IMR-90 (cell line): ENCODE results near the gene GATA5. TPM values are rescaled to one million over a fixed set of nuclear protein-coding genes. Genes with fewer than 3 reads are reported as not detected.

ENCODE experiments used
- ATAC-seq: fragments of 200-7000 bp; cut with Tn5 transposase; 2 replicates; pipeline ENCODE4 v1.9.1; 2020; ENCODE audit warnings: low read depth, mild to moderate bottlenecking, moderate library complexity
- BruUV-seq: library from RNA; stranded (reverse); fragments of 400-500 nt; replicated peaks from 2 replicates; lab custom pipeline; 2021; lab: Mats Ljungman, UMichigan
- CTCF ChIA-PET: fragments of 300-600 bp; formaldehyde crosslinking; extraction: SDS; loops from one replicate; lab custom pipeline; 2021; ENCODE audit warnings: antibody characterized with exemption; lab: Yijun Ruan, JAX
- POLR2A ChIA-PET: fragments of 300-600 bp; sonication (Branson Sonifier 250); formaldehyde crosslinking; loops from one replicate; lab custom pipeline; 2022; ENCODE audit warnings: antibody characterized with exemption; ENCODE audit not compliant: unreplicated experiment; lab: Charles Lee
- DNase-seq: peaks from one replicate; pipeline ENCODE4 v3.0.0; 2013
- H2AFZ ChIP-seq: replicated peaks from 2 replicates; pipeline ENCODE3; 2013; ENCODE audit warnings: low read length, mild to moderate bottlenecking; ENCODE audit not compliant: poor library complexity
- H2AK5ac ChIP-seq: 2 replicates; pipeline ENCODE4 v1.6.1; 2013; ENCODE audit warnings: low read depth, low read length, inconsistent platforms
- H2AK9ac ChIP-seq: replicated peaks from 2 replicates; pipeline ENCODE3; 2013; ENCODE audit warnings: mild to moderate bottlenecking, low read depth, low read length, moderate library complexity; ENCODE audit not compliant: poor library complexity
- H2BK120ac ChIP-seq: 2 replicates; pipeline ENCODE4 v1.6.1; 2013; ENCODE audit warnings: low read depth, low read length, inconsistent platforms
- H2BK15ac ChIP-seq: 3 replicates; pipeline ENCODE4 v1.6.1; 2013; ENCODE audit warnings: low read depth, low read length, inconsistent platforms
- H2BK20ac ChIP-seq: 2 replicates; pipeline ENCODE4 v1.6.1; 2013; ENCODE audit warnings: low read depth, mild to moderate bottlenecking, inconsistent platforms, low read length, moderate library complexity
- H2BK5ac ChIP-seq: 2 replicates; pipeline ENCODE4 v1.6.1; 2013; ENCODE audit warnings: mild to moderate bottlenecking, low read depth, low read length, inconsistent platforms; ENCODE audit not compliant: poor library complexity, severe bottlenecking
- H3K14ac ChIP-seq: replicated peaks from 2 replicates; pipeline ENCODE4 v1.6.1; 2013; ENCODE audit warnings: low read depth, low read length, inconsistent platforms
- H3K18ac ChIP-seq: 2 replicates; pipeline ENCODE4 v1.6.1; 2013; ENCODE audit warnings: low read depth, low read length, control low read depth
- H3K23ac ChIP-seq: 2 replicates; pipeline ENCODE4 v1.6.1; 2013; ENCODE audit warnings: low read depth, low read length, inconsistent platforms
- H3K27ac ChIP-seq: 2 replicates; pipeline ENCODE4 v1.5.1; 2013; ENCODE audit warnings: mild to moderate bottlenecking, control low read depth, low read length; ENCODE audit not compliant: insufficient read depth
- H3K27me3 ChIP-seq: 2 replicates; pipeline ENCODE4 v1.6.1; 2013; ENCODE audit warnings: low read length; ENCODE audit not compliant: control insufficient read depth, insufficient read depth
- H3K36me3 ChIP-seq: 2 replicates; pipeline ENCODE4 v1.6.1; 2013; ENCODE audit warnings: low read length, mixed read lengths; ENCODE audit not compliant: control insufficient read depth, insufficient read depth
- H3K4ac ChIP-seq: 2 replicates; pipeline ENCODE4 v1.6.1; 2013; ENCODE audit warnings: low read depth, low read length, inconsistent platforms
- H3K4me1 ChIP-seq: 2 replicates; pipeline ENCODE4 v1.6.1; 2013; ENCODE audit warnings: low read length, mixed read lengths; ENCODE audit not compliant: control insufficient read depth, insufficient read depth
- H3K4me2 ChIP-seq: 2 replicates; pipeline ENCODE4 v1.6.1; 2013; ENCODE audit warnings: low read depth, mild to moderate bottlenecking, control low read depth, low read length, moderate library complexity
- H3K4me3 ChIP-seq: 2 replicates; pipeline ENCODE4 v1.5.1; 2013; ENCODE audit warnings: low read depth, mild to moderate bottlenecking, control low read depth, low read length, moderate library complexity; ENCODE audit not compliant: insufficient read depth
- H3K56ac ChIP-seq: 2 replicates; pipeline ENCODE4 v1.6.1; 2013; ENCODE audit warnings: low read length, inconsistent platforms; ENCODE audit not compliant: insufficient read depth; ENCODE audit errors: extremely low read depth
- H3K79me1 ChIP-seq, 2 experiments: 2 replicates each; pipeline ENCODE4 v1.6.1; 2013; ENCODE audit warnings: low read length in 2 of 2, inconsistent platforms in 1 of 2, low read depth in 1 of 2
- H3K9ac ChIP-seq: 2 replicates; pipeline ENCODE4 v1.6.1; 2013; ENCODE audit warnings: low read depth, low read length, control low read depth
- H3K9me1 ChIP-seq: 2 replicates; pipeline ENCODE4 v1.6.1; 2013; ENCODE audit warnings: low read length, inconsistent platforms; ENCODE audit not compliant: insufficient read depth
- H3K9me3 ChIP-seq: 2 replicates; pipeline ENCODE4 v1.6.1; 2013; ENCODE audit warnings: low read length; ENCODE audit not compliant: control insufficient read depth, insufficient read depth
- H4K20me1 ChIP-seq: 2 replicates; pipeline ENCODE4 v1.6.1; 2013; ENCODE audit warnings: low read length, inconsistent platforms; ENCODE audit not compliant: insufficient read depth
- H4K5ac ChIP-seq: 2 replicates; pipeline ENCODE4 v1.6.1; 2013; ENCODE audit warnings: mild to moderate bottlenecking, low read depth, low read length, control low read depth
- H4K8ac ChIP-seq, 2 experiments: 2 replicates each; pipeline ENCODE4 v1.6.1; 2013; ENCODE audit warnings: low read depth in 2 of 2, low read length in 2 of 2, control low read depth in 1 of 2, inconsistent platforms in 1 of 2
- H4K91ac ChIP-seq: 2 replicates; pipeline ENCODE4 v1.6.1; 2013; ENCODE audit warnings: low read depth, low read length, inconsistent platforms; ENCODE audit not compliant: insufficient read depth
- BHLHE40 ChIP-seq: fragments of 150-350 bp; IDR thresholded peaks from 2 replicates; pipeline ENCODE4 v1.6.1; 2016; ENCODE audit warnings: mild to moderate bottlenecking, low read depth, low read length
- CHD1 ChIP-seq: IDR thresholded peaks from 2 replicates; pipeline ENCODE4 v1.6.1; 2012; ENCODE audit warnings: low read depth, low read length, improper control_type of control experiment
- CTCF ChIP-seq: conservative IDR thresholded peaks from 2 replicates; pipeline ENCODE4 v1.5.1; 2012; ENCODE audit warnings: mild to moderate bottlenecking, low read depth, low read length, improper control_type of control experiment
- ELK1 ChIP-seq: fragments of 150-350 bp; IDR thresholded peaks from 2 replicates; pipeline ENCODE4 v1.6.1; 2016; ENCODE audit warnings: low read depth, mild to moderate bottlenecking, low read length, moderate library complexity, borderline replicate concordance
- FOS ChIP-seq: fragments of 150-350 bp; IDR thresholded peaks from 2 replicates; pipeline ENCODE4 v1.6.1; 2016; ENCODE audit warnings: low read depth, low read length
- MAFK ChIP-seq: IDR thresholded peaks from 2 replicates; pipeline ENCODE4 v1.6.1; 2012; ENCODE audit warnings: low read depth, low read length, improper control_type of control experiment
- MAZ ChIP-seq: IDR thresholded peaks from 2 replicates; pipeline ENCODE4 v1.6.1; 2012; ENCODE audit warnings: low read depth, mild to moderate bottlenecking, low read length, improper control_type of control experiment, moderate library complexity, borderline replicate concordance
- MXI1 ChIP-seq: IDR thresholded peaks from 2 replicates; pipeline ENCODE4 v1.6.1; 2012; ENCODE audit warnings: low read depth, mild to moderate bottlenecking, low read length, moderate library complexity, borderline replicate concordance
- POLR2A ChIP-seq: IDR thresholded peaks from 2 replicates; pipeline ENCODE4 v1.6.1; 2012; ENCODE audit warnings: mild to moderate bottlenecking, low read depth, low read length
- RAD21 ChIP-seq: IDR thresholded peaks from 2 replicates; pipeline ENCODE4 v1.6.1; 2012; ENCODE audit warnings: low read length, improper control_type of control experiment
- RCOR1 ChIP-seq: IDR thresholded peaks from 2 replicates; pipeline ENCODE4 v1.6.1; 2012; ENCODE audit warnings: mild to moderate bottlenecking, low read length, improper control_type of control experiment; ENCODE audit not compliant: insufficient replicate concordance
- SMC3 ChIP-seq: fragments of 150-350 bp; IDR thresholded peaks from 2 replicates; pipeline ENCODE4 v1.6.1; 2016; ENCODE audit warnings: low read depth, mild to moderate bottlenecking, antibody characterized with exemption, low read length, moderate library complexity
- WGBS, 2 experiments: methylation state at CpG; one replicate each; pipeline versions ENCODE4 v1.1.5 to v1.1.7; 2013; ENCODE audit warnings: missing lambda C conversion rate in 2 of 2; ENCODE audit not compliant: insufficient read length in 1 of 2; ENCODE audit errors: extremely low coverage in 2 of 2; 5-methylcytosine and 5-hydroxymethylcytosine counted together
- dilution Hi-C: fragments of 300-500 bp; cut with HindIII; formaldehyde crosslinking; loops from one replicate; pipeline ENCODE4 v1.14.3; 2018; ENCODE audit warnings: low sequenced_read_pairs; ENCODE audit not compliant: unreplicated experiment
- in situ Hi-C: fragments of 300-500 bp; cut with MboI; formaldehyde crosslinking; loops from 3 replicates; pipeline ENCODE4 v1.14.3; 2019; ENCODE audit warnings: low sequenced_read_pairs, inconsistent platforms, mixed read lengths
- intact Hi-C: fragments of 100-400 bp; cut with micrococcal nuclease; formaldehyde crosslinking; loops from 2 replicates; pipeline ENCODE4 v1.10.0; 2022
- polyA plus RNA-seq, 3 experiments: library from polyadenylated mRNA; depleted of rRNA; stranded (reverse); fragments of >200 nt; gene quantifications; 2 replicates each; pipeline ENCODE4 v1.2.3, GENCODE V29; 2012; ENCODE audit warnings: low replicate concordance in 1 of 3
- total RNA-seq: library from RNA; depleted of rRNA; stranded (reverse); fragments of >200 nt; gene quantifications from 2 replicates; pipeline ENCODE4 v1.2.3, GENCODE V29; 2012

Gene GATA5
- total and polyA plus RNA-seq, 2 of the 4 experiments (the other 2 are of a cell fraction), result not detected

- DNase-seq (no peak), ATAC-seq (no peak)
- Histone ChIP-seq H2BK120ac (no peak overlapping the region), H3K4me3 (no peak overlapping the region), H3K18ac (no peak overlapping the region), H3K9me3 (no peaks in the 10 kb centered on the region), H3K4ac (no peak overlapping the region), H3K27me3 (peaks cover 69% of the 10 kb centered on the region), H4K20me1 (no peaks in the 10 kb centered on the region), H4K91ac (no peak overlapping the region), H2AK9ac (no peak overlapping the region), H3K36me3 (no peaks in the 10 kb centered on the region), H4K8ac (no peak overlapping the region), H3K23ac (no peak overlapping the region), H2AK5ac (no peak overlapping the region), H3K9ac (no peak overlapping the region), H3K9me1 (no peaks in the 10 kb centered on the region), H3K27ac (no peak overlapping the region), H3K79me1 (no peaks in the 10 kb centered on the region), H2AFZ (no peak overlapping the region), H2BK20ac (no peak overlapping the region), H2BK5ac (no peak overlapping the region), H3K56ac (no peak overlapping the region), H4K5ac (no peak overlapping the region), H2BK15ac (no peak overlapping the region), H3K4me1 (no peaks in the 10 kb centered on the region), H3K4me2 (no peak overlapping the region), H3K14ac (no peak overlapping the region)
- 26% methylated on average over 10 of the region's 18 CpGs; no CpG with 5 or more reads in 1 of the 2 experiments for WGBS, 2 experiments
- intact Hi-C loops (no loop called here), dilution Hi-C loops (no loop called here), in situ Hi-C loops (no loop called here)
- CTCF ChIA-PET, result no interaction called here
- POLR2A ChIA-PET, result no interaction called here
- no peak for TF ChIP-seq CHD1
- TF ChIP-seq CTCF, result no peak
- no peak for TF ChIP-seq POLR2A
- no peak for TF ChIP-seq MAZ
- no peak for TF ChIP-seq MAFK
- TF ChIP-seq SMC3, result no peak
- no peak for TF ChIP-seq BHLHE40
- TF ChIP-seq ELK1, result no peak
- TF ChIP-seq MXI1, result no peak
- no peak for TF ChIP-seq RCOR1
- no peak for TF ChIP-seq RAD21
- TF ChIP-seq FOS, result no peak
- BruUV-seq, result no TSS peak
Observed at GRCh38 chr20:62470001-62470400, 5.8 kb downstream of the GATA5 start.
